Activated CD4-positive, alpha-beta T cell treated with anti-CD3 and anti-CD28 coated beads for 36 hours (primary cell): Measurements from ENCODE around the gene ABLIM1. TPM values are rescaled to one million over a fixed set of nuclear protein-coding genes. Genes with fewer than 3 reads are reported as not detected.

Source experiments
- ATAC-seq: fragments of 200-7000 bp; cut with Tn5 transposase; one replicate; pipeline ENCODE4 v1.10.0; 2021; ENCODE audit warnings: mild to moderate bottlenecking, moderate library complexity
- CTCF ChIA-PET: fragments of 350-600 bp; sonication (Branson Sonifier 250); formaldehyde crosslinking; loops from one replicate; lab custom pipeline; 2021; ENCODE audit warnings: antibody characterized with exemption; lab: Charles Lee
- POLR2A ChIA-PET: fragments of 350-600 bp; sonication (Branson Sonifier 250); formaldehyde crosslinking; loops from one replicate; lab custom pipeline; 2021; ENCODE audit warnings: antibody characterized with exemption, inconsistent platforms; lab: Charles Lee
- DNase-seq: peaks from one replicate; pipeline ENCODE4 v3.0.0-alpha.2; 2020
- H3K27ac Mint-ChIP-seq: one replicate; pipeline ENCODE4 v1.8.0; 2021; ENCODE audit warnings: mixed read lengths
- H3K27me3 Mint-ChIP-seq: one replicate; pipeline ENCODE4 v1.8.0; 2021; ENCODE audit warnings: mixed read lengths
- H3K36me3 Mint-ChIP-seq: one replicate; pipeline ENCODE4 v1.8.0; 2021; ENCODE audit warnings: low read depth, mixed read lengths
- H3K4me1 Mint-ChIP-seq: one replicate; pipeline ENCODE4 v1.8.0; 2021; ENCODE audit warnings: mixed read lengths
- H3K4me3 Mint-ChIP-seq: one replicate; pipeline ENCODE4 v1.8.0; 2021; ENCODE audit warnings: mild to moderate bottlenecking, moderate library complexity, mixed read lengths
- H3K9me3 Mint-ChIP-seq: one replicate; pipeline ENCODE4 v1.8.0; 2021; ENCODE audit warnings: low read depth, mixed read lengths
- intact Hi-C, 2 experiments: fragments of 100-400 bp; cut with DNase I in 1 of 2; cut with micrococcal nuclease in 1 of 2; formaldehyde crosslinking; loops; one replicate each; pipeline versions ENCODE4 v1.14.2 to v1.15.1; 2022 to 2024; cut with DNase I, micrococcal nuclease
- total RNA-seq, 2 experiments: library from RNA; stranded (reverse); gene quantifications; one replicate each; pipeline ENCODE4 v1.2.3, GENCODE V29; 2021

ABLIM1 gene
- total RNA-seq, 2 experiments from 2014 or later, result 152 to 166 TPM

DNA sequence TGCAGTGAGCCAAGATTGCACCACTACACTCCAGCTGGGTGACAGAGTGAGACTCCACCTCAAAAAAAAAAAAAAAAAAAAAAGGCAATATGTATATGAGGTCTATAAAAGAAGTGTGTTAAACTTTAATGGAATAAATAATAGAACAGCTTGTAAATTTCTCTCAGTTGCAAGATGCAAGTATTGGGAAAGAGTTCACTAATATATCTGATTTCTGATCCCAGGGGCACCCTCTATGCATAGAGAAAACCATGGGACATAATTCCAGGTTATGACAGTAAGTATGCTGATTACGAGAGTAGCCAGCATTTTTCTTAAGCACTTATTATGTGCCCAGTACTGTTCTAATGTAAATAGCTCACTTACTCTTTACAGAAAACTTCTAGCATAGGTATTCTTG, 187.7 kb downstream of the ABLIM1 start:
- POLR2A ChIA-PET, result no interaction called here
- intact Hi-C loops, result loop anchor here (2.0 to 10.0 kb wide), 5 partner anchors 157 to 464 kb away; partner anchors contain the start of gene TRUB1 (in 1 of the 2)
- peaks cover 19% of the 10 kb centered on the region for H3K4me1 Mint-ChIP-seq
- CTCF ChIA-PET, result interaction anchor here (0.7 to 8.1 kb wide), 13 partner anchors 12 to 316 kb away, joined by 3 to 79 read pairs (median 18); no protein-coding TSS in a partner anchor
- no peak for DNase-seq
- H3K4me3 Mint-ChIP-seq, result no peak overlapping the region
- no peaks in the 10 kb centered on the region for H3K27me3 Mint-ChIP-seq
- no peak overlapping the region for H3K27ac Mint-ChIP-seq
- H3K9me3 Mint-ChIP-seq, result no peaks in the 10 kb centered on the region
- peaks cover 18% of the 10 kb centered on the region for H3K36me3 Mint-ChIP-seq
- no peak for ATAC-seq

DNA sequence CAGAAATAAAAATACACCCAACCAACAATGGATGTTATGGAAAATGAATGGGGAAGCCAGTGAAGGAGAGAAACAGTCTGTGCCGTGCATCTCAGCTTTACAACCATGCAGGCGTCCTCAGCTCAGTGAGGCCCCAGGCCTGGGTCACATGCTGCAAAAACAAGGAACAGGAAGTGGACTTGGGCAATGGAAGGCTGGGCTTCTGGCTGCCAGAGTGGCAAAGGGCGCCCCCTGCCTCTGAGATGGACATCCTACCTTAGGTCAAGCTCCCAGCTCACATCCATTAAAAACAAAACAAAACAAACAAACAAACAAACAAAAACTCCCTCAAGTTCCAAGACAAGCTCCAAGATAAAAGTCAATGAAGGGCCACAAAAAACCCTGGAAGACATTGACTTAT, 199.1 kb downstream of the ABLIM1 start:
- Mint-ChIP-seq H3K36me3 (peaks cover 35% of the 10 kb centered on the region), H3K4me3 (no peak overlapping the region), H3K9me3 (no peaks in the 10 kb centered on the region), H3K27me3 (no peaks in the 10 kb centered on the region), H3K4me1 (peaks cover 16% of the 10 kb centered on the region), H3K27ac (peak overlapping the region; percentile 43)
- intact Hi-C loops, result loop anchor here (1.0 kb wide), 1 partner anchor 155 kb away; no protein-coding TSS in a partner anchor
- ChIA-PET POLR2A (no interaction called here), CTCF (interaction anchor here (0.6 to 5.4 kb wide), 9 partner anchors 9 to 601 kb away, joined by 3 to 39 read pairs (median 4); no protein-coding TSS in a partner anchor)
- peak; percentile 63 for ATAC-seq
- DNase-seq, result peak; percentile 64

DNA sequence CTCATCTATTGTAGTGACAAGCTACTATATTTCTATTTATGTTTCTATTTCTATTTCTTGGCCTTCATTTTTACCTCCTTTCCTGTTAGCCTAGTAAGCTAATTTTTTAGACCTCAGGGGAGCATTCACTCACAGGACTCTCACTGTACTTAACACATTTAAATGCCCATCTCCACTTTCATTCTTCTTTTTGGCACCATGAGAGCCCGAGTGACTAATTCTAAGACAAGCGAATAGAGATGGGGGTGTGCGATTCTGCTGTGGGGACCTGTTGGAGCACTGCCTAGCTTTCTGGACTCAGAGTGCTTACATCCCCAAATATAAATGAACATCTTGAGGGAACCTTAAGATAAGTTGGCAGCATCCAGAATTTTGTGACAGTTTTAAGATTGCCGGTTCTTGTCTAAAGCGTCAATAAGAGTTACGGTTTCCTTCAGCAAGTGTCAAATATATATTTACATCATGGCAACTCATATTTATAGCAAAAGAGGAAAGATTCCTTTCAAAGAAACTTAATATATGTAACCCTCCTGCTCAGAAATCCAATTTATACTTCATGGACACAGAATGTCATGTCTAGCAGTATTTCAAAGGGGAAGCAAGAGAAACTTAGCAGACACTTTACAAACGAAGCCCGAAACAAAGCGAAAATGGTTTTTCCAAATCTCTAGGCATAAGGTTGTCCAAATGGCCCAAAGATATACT, 199.7 kb downstream of the ABLIM1 start:
- CTCF ChIA-PET, result interaction anchor here (0.6 to 5.4 kb wide), 7 partner anchors 9 to 600 kb away, joined by 4 to 39 read pairs (median 4); no protein-coding TSS in a partner anchor
- ATAC-seq, result no peak
- H3K27ac Mint-ChIP-seq, result peak overlapping the region; percentile 43

DNA sequence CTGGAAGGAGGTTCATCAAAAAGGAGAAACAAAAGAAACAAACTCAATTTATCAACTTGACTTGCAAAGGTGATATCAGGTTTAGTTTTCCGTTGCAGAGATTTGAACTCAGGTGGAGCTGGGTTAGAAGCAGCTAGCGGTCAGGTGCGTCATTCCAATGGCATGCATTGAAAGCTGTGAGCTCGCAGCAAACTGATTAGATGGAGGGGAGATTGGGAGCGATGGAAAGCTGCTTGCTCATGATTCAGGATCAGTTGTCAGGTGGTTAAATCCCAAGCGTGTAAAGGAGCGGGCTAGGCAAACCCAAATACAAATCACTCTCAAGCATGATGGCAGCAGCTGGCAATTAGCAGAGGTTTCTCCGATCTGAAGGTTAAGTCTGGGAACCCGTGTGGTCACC, 204.5 kb downstream of the ABLIM1 start:
- CTCF ChIA-PET, result interaction anchor here (0.9 to 1.5 kb wide), 2 partner anchors 12 to 21 kb away, joined by 3 read pairs; no protein-coding TSS in a partner anchor
- Mint-ChIP-seq H3K9me3 (no peaks in the 10 kb centered on the region), H3K4me3 (no peak overlapping the region), H3K4me1 (peaks cover 13% of the 10 kb centered on the region), H3K27me3 (no peaks in the 10 kb centered on the region), H3K27ac (no peak overlapping the region), H3K36me3 (peaks cover 18% of the 10 kb centered on the region)
- no peak for ATAC-seq
- DNase-seq, result no peak
- POLR2A ChIA-PET, result no interaction called here
- intact Hi-C loops, result no loop called here

More for the DNA sequence above, 199.7 kb downstream of the ABLIM1 start:
- POLR2A ChIA-PET, result no interaction called here
- intact Hi-C loops, result no loop called here
- no peaks in the 10 kb centered on the region for H3K27me3 Mint-ChIP-seq
- DNase-seq, result no peak
- H3K9me3 Mint-ChIP-seq, result no peaks in the 10 kb centered on the region
- peaks cover 37% of the 10 kb centered on the region for H3K36me3 Mint-ChIP-seq
- no peak overlapping the region for H3K4me3 Mint-ChIP-seq
- H3K4me1 Mint-ChIP-seq, result peaks cover 18% of the 10 kb centered on the region

DNA sequence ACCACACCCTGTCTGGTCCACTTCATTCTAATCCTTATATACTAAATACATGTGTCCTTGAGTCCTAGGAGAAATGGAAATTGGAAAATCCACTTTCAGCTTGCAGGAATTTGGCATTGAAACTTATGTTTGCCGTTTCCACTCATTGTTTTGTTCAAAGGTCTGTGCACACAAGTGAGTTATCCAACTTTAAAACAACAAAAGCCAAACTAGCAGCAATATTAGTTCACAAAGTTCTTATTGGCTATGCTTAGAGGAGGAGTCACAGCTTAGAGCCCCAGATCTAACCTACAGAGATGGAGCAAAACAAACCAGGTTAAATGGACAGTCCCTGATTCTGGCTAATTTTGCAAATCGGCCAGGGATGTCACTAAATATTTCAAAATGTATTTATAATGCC, 209.2 kb downstream of the ABLIM1 start:
- DNase-seq, result no peak
- intact Hi-C loops, result no loop called here
- H3K9me3 Mint-ChIP-seq, result no peaks in the 10 kb centered on the region

DNA sequence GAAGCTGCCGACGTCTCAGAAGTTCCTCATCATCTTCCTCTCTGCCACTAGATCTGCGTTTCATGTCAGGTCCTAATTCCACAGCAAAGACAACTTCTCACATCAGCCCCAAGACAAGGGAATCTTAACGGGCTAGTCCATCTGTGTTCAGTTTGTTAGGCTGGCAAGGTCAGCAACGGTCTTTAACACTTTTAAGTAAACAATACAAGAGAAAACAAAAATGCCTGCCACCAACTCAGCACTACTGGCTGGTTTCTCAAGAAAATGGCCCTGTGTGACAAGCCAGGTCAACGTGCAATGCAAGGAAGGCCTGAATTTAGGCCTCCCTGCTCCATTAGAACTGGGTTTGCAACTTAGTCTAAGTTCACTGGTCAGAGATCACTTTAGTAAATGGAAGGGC, 212.7 kb downstream of the ABLIM1 start:
- no peaks in the 10 kb centered on the region for H3K27me3 Mint-ChIP-seq

More for the DNA sequence above, 209.2 kb downstream of the ABLIM1 start:
- Mint-ChIP-seq H3K27ac (no peak overlapping the region), H3K4me3 (no peak overlapping the region), H3K4me1 (peaks cover 6% of the 10 kb centered on the region), H3K36me3 (peaks cover 20% of the 10 kb centered on the region), H3K27me3 (no peaks in the 10 kb centered on the region)
- ATAC-seq, result no peak
- ChIA-PET CTCF (interaction anchor here (1.1 kb wide), 1 partner anchor 10 kb away, joined by 4 read pairs; no protein-coding TSS in a partner anchor), POLR2A (no interaction called here)

DNA sequence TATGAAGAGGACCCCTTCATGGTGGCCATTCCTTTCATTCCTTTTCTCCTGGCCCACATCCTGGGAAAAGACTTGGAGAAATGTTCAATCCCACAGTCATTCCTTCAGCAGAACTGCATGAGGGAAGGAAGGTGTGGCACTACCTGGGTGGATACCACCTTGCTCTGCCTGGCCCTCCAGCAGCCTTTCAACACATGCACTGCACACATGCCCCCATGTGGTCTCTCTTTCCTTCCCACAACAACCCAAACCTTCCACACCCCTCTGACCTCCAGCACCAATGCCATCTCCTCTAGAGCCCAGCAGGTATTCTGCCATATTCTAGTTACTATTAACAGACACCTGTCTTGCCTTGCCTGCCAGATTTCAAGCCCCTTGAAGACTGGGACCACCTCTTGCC, 213.3 kb downstream of the ABLIM1 start:
- Mint-ChIP-seq H3K27me3 (no peaks in the 10 kb centered on the region), H3K4me1 (no peaks in the 10 kb centered on the region), H3K9me3 (no peaks in the 10 kb centered on the region), H3K4me3 (no peak overlapping the region), H3K36me3 (peaks cover 27% of the 10 kb centered on the region), H3K27ac (peak overlapping the region; percentile 7)
- no peak for ATAC-seq
- CTCF ChIA-PET, result no interaction called here
- intact Hi-C loops, result no loop called here
- POLR2A ChIA-PET, result no interaction called here
- DNase-seq, result no peak

More for the DNA sequence above, 212.7 kb downstream of the ABLIM1 start:
- Mint-ChIP-seq H3K36me3 (peaks cover 22% of the 10 kb centered on the region), H3K9me3 (no peaks in the 10 kb centered on the region), H3K4me3 (no peak overlapping the region), H3K27ac (no peak overlapping the region), H3K4me1 (no peaks in the 10 kb centered on the region)
- intact Hi-C loops, result no loop called here
- DNase-seq (no peak), ATAC-seq (no peak)
- CTCF ChIA-PET, result no interaction called here
- POLR2A ChIA-PET, result no interaction called here

DNA sequence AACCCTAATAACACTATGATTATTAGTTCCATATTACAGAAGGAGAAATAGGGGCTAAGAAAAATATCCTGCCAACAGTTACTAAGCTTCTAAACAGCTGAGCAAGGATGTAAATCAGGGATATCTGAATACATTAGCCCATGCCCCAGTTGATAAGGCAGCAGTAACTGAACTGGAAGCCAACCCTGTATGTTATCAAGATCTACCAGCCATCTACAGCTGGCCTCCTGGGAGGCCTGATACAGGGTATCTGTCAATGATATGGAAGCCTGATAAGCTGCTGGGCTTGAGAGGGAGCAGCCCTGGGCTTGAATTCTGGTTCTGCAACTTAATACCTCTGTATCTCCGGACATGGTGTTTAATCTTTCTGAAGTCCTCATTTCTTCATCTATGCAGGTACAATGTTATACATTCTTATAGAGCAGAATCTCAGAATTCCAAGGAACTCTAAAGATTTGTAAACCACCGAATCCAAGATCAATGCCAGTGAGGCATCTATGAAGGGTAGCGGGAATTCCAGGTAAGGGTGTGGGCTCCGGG, 215.9 kb downstream of the ABLIM1 start:
- Mint-ChIP-seq H3K27ac (no peak overlapping the region), H3K36me3 (peaks cover 51% of the 10 kb centered on the region), H3K27me3 (no peaks in the 10 kb centered on the region), H3K4me3 (no peak overlapping the region), H3K4me1 (no peaks in the 10 kb centered on the region), H3K9me3 (no peaks in the 10 kb centered on the region)
- ChIA-PET POLR2A (no interaction called here), CTCF (interaction anchor here (1.0 to 1.6 kb wide), 2 partner anchors 12 to 138 kb away, joined by 3 to 4 read pairs; no protein-coding TSS in a partner anchor)
- intact Hi-C loops, result no loop called here
- DNase-seq (no peak), ATAC-seq (no peak)

DNA sequence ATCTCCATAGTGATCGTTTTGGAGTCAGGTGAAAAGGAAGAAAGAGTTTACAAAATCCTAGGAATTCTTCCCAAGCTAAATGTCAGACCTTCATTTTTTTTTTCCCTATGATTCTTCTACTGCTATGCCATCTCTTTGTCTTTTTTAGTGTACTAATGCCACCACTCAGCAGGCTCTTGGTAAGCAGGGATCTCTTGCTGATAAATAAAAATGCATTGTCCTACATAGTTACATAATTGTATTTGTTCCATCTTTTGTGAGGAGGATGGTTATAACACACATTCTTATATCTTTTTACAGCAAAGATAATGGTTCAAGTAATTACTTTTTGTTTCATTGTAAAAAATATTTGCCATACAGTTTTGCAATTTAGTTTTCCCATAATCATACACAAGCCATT, 217.0 kb downstream of the ABLIM1 start:
- Mint-ChIP-seq H3K27ac (no peak overlapping the region), H3K4me3 (no peak overlapping the region), H3K27me3 (no peaks in the 10 kb centered on the region), H3K9me3 (no peaks in the 10 kb centered on the region), H3K4me1 (no peaks in the 10 kb centered on the region), H3K36me3 (peaks cover 56% of the 10 kb centered on the region)
- intact Hi-C loops, result no loop called here
- ATAC-seq (no peak), DNase-seq (no peak)
- CTCF ChIA-PET, result interaction anchor here (1.2 to 1.6 kb wide), 2 partner anchors 13 to 52 kb away, joined by 3 read pairs; no protein-coding TSS in a partner anchor
- POLR2A ChIA-PET, result no interaction called here

DNA sequence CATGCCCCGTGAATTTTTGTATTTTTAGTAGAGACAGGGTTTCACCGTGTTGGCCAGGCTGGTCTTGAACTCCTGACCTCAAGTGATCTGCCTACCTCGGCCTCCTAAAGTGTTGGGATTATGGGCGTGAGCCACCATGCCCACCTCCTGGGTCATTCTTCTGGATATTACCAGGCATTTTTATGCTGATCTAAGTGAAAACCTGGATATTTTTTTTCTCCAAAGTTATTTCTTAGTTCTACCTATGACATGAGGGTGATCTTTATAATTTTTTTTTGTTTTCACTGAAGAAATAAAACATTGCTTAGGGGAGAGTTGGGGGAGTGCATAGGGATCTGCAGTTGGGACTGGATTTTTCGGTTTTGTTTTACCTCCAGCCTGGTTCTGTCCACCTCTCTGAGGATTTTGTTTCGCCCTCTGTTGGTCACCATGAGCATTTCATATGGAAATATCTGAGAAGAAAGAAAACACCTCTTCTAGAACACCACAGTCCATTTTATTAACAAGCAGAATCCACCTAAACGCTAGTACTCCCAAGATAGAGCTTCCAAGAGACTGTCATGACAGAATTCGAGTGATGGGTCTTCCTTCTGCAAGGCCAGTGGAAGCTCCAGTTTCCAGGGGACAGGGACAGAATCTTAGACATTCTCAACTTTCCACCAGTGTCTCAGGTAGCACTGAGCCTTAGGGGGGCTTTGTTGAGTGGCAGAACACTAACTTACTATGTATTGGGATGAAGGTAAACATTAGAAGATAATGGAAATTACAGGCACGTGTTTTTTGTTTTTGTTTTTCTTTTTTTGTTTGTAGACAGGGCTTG, 220.4 kb downstream of the ABLIM1 start:
- H3K36me3 Mint-ChIP-seq, result peaks cover 63% of the 10 kb centered on the region
- POLR2A ChIA-PET, result no interaction called here

DNA sequence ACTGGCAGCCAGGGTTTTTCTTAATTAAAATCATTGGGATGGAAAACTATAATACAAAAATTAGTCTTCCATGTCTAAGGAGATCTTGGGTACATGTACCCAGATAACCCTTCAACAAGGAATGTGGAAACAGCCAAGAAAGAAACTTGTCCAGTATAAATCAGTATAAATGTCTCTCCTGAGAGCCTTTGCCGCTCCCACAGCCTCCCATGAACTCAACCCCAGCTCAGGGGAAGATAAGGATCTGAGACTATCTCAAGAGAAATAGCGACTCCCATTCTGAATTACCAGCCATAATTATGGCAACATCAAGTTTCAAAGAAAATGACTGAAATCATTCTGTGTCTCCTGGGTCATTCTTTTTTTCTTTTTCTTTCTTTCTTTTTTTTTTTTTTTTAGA, 221.1 kb downstream of the ABLIM1 start:
- CTCF ChIA-PET, result interaction anchor here (0.6 kb wide), 1 partner anchor 349 kb away, joined by 5 read pairs; no protein-coding TSS in a partner anchor
- ATAC-seq (no peak), DNase-seq (no peak)
- Mint-ChIP-seq H3K9me3 (no peaks in the 10 kb centered on the region), H3K36me3 (peaks cover 70% of the 10 kb centered on the region), H3K4me1 (no peaks in the 10 kb centered on the region), H3K27ac (no peak overlapping the region), H3K4me3 (no peak overlapping the region), H3K27me3 (no peaks in the 10 kb centered on the region)
- POLR2A ChIA-PET, result no interaction called here
- intact Hi-C loops, result loop anchor here in 1 of 2 experiments (1.0 kb wide), 1 partner anchor 133 kb away; no protein-coding TSS in a partner anchor

More for the DNA sequence above, 220.4 kb downstream of the ABLIM1 start:
- CTCF ChIA-PET, result interaction anchor here (0.6 to 1.9 kb wide), 2 partner anchors 134 to 276 kb away, joined by 3 to 12 read pairs; no protein-coding TSS in a partner anchor
- DNase-seq, result no peak
- H3K4me1 Mint-ChIP-seq, result no peaks in the 10 kb centered on the region
- H3K9me3 Mint-ChIP-seq, result no peaks in the 10 kb centered on the region
- intact Hi-C loops, result loop anchor here in 1 of 2 experiments (1.0 kb wide), 1 partner anchor 133 kb away; no protein-coding TSS in a partner anchor
- H3K27me3 Mint-ChIP-seq, result no peaks in the 10 kb centered on the region
- peak overlapping the region; percentile 5 for H3K27ac Mint-ChIP-seq
- no peak for ATAC-seq
- H3K4me3 Mint-ChIP-seq, result no peak overlapping the region
